ENCODE results near the gene HES5.

HES5 gene

GRCh38 chr1:2535455-2535854, 5.4 kb upstream of the HES5 start:
- H3K9ac ChIP-seq (ENCODE audit: low read length) = no peak overlapping the region
- no peaks in the 10 kb centered on the region for H3K27me3 ChIP-seq (ENCODE audit: low read length)
- no peaks in the 10 kb centered on the region for H3K79me2 ChIP-seq (ENCODE audit: insufficient read depth, low read length)
- no peaks in the 10 kb centered on the region for H4K20me1 ChIP-seq (ENCODE audit: low read depth, low read length)
- H3K9me2 ChIP-seq (replicated peaks; ENCODE audit: insufficient read depth, low read length) = no peaks in the 10 kb centered on the region
- TF ChIP-seq EZH2phosphoT487 (conservative IDR thresholded peaks at IDR 0.05; ENCODE audit: low read length) (no peak), CTCF (IDR thresholded peaks at IDR 0.05; ENCODE audit: insufficient read depth, low read length, poor library complexity, severe bottlenecking) (no peak)
- no peaks in the 10 kb centered on the region for H3F3A ChIP-seq (ENCODE audit: insufficient read depth)
- H2AFZ ChIP-seq (ENCODE audit: low read depth, low read length, severe bottlenecking) = no peak overlapping the region
- H3K27ac ChIP-seq (ENCODE audit: low read depth, low read length) = no peak overlapping the region
- H3K36me3 ChIP-seq (ENCODE audit: low read length) = no peaks in the 10 kb centered on the region
- no peak overlapping the region for H3K4me2 ChIP-seq (ENCODE audit: low read depth, low read length, poor library complexity, severe bottlenecking)
- no peaks in the 10 kb centered on the region for H3K9me3 ChIP-seq (ENCODE audit: insufficient read depth, low read length)
- no peak overlapping the region for H3K4me3 ChIP-seq (ENCODE audit: insufficient read depth, low read length, poor library complexity, severe bottlenecking)

GRCh38 chr1:2534687-2535441, 4.8 kb upstream of the HES5 start:
- Histone ChIP-seq H4K20me1 (ENCODE audit: low read depth, low read length) (no peaks in the 10 kb centered on the region), H3K9me2 (replicated peaks; ENCODE audit: insufficient read depth, low read length) (no peaks in the 10 kb centered on the region), H3F3A (ENCODE audit: insufficient read depth) (no peaks in the 10 kb centered on the region), H3K4me2 (ENCODE audit: low read depth, low read length, poor library complexity, severe bottlenecking) (no peak overlapping the region), H3K36me3 (ENCODE audit: low read length) (no peaks in the 10 kb centered on the region), H3K79me2 (ENCODE audit: insufficient read depth, low read length) (no peaks in the 10 kb centered on the region), H3K9me3 (ENCODE audit: insufficient read depth, low read length) (no peaks in the 10 kb centered on the region), H3K27ac (ENCODE audit: low read depth, low read length) (no peak overlapping the region), H3K4me3 (ENCODE audit: insufficient read depth, low read length, poor library complexity, severe bottlenecking) (no peak overlapping the region), H3K27me3 (ENCODE audit: low read length) (no peaks in the 10 kb centered on the region), H2AFZ (ENCODE audit: low read depth, low read length, severe bottlenecking) (no peak overlapping the region), H3K9ac (ENCODE audit: low read length) (no peak overlapping the region)
- TF ChIP-seq EZH2phosphoT487 (conservative IDR thresholded peaks at IDR 0.05; ENCODE audit: low read length) (no peak), CTCF (IDR thresholded peaks at IDR 0.05; ENCODE audit: insufficient read depth, low read length, poor library complexity, severe bottlenecking) (no peak)

GRCh38 chr1:2534315-2534686, 4.2 kb upstream of the HES5 start:
- Histone ChIP-seq H2AFZ (ENCODE audit: low read depth, low read length, severe bottlenecking) (no peak overlapping the region), H3K27ac (ENCODE audit: low read depth, low read length) (no peak overlapping the region), H3K4me2 (ENCODE audit: low read depth, low read length, poor library complexity, severe bottlenecking) (no peak overlapping the region), H3K27me3 (ENCODE audit: low read length) (no peaks in the 10 kb centered on the region), H3K9me3 (ENCODE audit: insufficient read depth, low read length) (no peaks in the 10 kb centered on the region), H3K9ac (ENCODE audit: low read length) (no peak overlapping the region), H3K79me2 (ENCODE audit: insufficient read depth, low read length) (no peaks in the 10 kb centered on the region), H3K36me3 (ENCODE audit: low read length) (no peaks in the 10 kb centered on the region), H3K4me3 (ENCODE audit: insufficient read depth, low read length, poor library complexity, severe bottlenecking) (no peak overlapping the region), H4K20me1 (ENCODE audit: low read depth, low read length) (no peaks in the 10 kb centered on the region), H3F3A (ENCODE audit: insufficient read depth) (no peaks in the 10 kb centered on the region), H3K9me2 (replicated peaks; ENCODE audit: insufficient read depth, low read length) (no peaks in the 10 kb centered on the region)
- TF ChIP-seq EZH2phosphoT487 (conservative IDR thresholded peaks at IDR 0.05; ENCODE audit: low read length) = no peak
- no peak for TF ChIP-seq CTCF (IDR thresholded peaks at IDR 0.05; ENCODE audit: insufficient read depth, low read length, poor library complexity, severe bottlenecking)

Data from SU-DHL-6 (cell line).